Non-pigmented ciliary epithelial cell (primary cell): ENCODE data around the gene TAF11L2.
"Not testable (repeated sequence)": the region's sequence is repeated elsewhere in the genome, so short reads cannot be mapped to it uniquely, and the experiment has no call there.

ENCODE experiments used
- DNase-seq: peaks from one replicate; pipeline ENCODE4 v3.0.0-alpha.2; 2010; ENCODE audit warnings: low read depth

TAF11L2 gene

DNA sequence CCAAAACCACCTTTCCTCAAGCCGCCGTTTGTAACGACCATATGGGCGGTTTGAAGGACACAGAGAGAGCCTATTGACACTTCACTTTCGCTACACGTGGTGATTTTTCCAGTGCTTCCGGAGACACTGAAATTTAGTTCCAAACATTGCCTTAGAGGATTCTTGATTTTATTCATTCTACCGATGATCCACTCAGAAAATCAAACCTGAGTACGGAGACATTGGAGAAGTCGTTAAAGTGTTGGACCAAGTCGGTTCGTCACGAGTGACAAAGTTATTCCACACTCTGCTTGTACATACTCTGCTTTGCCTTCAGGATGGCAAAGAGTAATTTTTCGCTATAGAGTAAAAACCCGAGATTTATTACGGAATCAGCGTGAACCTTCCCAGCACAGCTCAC lies 28.5 kb downstream of the TAF11L2 start:
- not testable (repeated sequence) for DNase-seq

DNA sequence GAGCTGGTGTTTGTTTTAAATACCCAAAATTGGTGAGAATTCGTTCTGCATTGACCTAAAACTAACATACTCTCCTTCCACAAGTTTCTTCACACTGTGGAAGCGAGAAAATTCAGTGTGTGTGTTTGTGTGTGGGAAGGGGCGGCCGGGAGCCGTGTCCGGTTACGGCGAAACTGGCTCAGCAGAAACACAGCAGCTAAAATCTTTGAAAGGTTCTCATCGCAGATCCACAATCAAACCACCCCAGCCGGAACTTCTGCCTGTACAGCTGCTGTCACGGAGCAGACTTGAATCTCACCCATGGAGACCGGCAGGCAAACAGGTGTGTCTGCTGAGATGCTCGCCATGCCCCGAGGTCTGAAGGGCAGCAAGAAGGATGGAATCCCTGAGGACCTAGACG lies 30.3 kb downstream of the TAF11L2 start, which contains the start of gene TAF11L6:
Gene TAF11L6, plus strand, starts transcription at position 301 of the 400 bp plus-strand sequence.
- DNase-seq = not testable (repeated sequence)
